ENCODE data around the gene CTNNA2.

CTNNA2 gene

DNA sequence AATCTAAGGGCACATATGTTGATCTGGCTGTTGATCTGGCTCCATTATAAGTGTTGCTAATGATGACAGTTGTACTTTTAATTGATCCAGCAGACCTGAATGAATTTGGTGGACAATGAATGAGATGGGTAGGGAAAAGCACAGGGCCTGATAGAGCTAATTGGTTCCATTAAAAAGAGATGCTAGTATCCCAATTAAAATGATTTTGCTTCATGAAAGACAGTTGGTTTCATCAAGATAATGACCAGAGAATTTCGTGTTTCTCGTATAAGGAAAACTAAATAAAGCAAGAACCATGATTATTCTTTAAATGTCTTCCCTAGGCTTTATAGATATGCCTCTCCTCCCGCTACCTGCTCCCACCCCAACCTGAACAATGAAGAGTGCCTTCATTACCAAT is 900.3 kb downstream of the CTNNA2 start:
- H3K27ac ChIP-seq (ENCODE audit: low read length, poor library complexity, severe bottlenecking), result no peak overlapping the region
- H3K27me3 ChIP-seq (ENCODE audit: control insufficient read depth in 1 of 2, insufficient read depth in 1 of 2, low read length in 2 of 2), result no peaks in the 10 kb centered on the region
- no peak overlapping the region for H3K23ac ChIP-seq (ENCODE audit: low read length in 2 of 2)
- no peak overlapping the region for H2AK5ac ChIP-seq (ENCODE audit: low read length, severe bottlenecking)
- H3K79me1 ChIP-seq (replicated peaks; ENCODE audit: low read length, poor library complexity, severe bottlenecking), result no peaks in the 10 kb centered on the region
- H3K4me3 ChIP-seq (ENCODE audit: insufficient read depth in 1 of 2, low read depth in 1 of 2, low read length in 2 of 2), result no peak overlapping the region
- H2BK12ac ChIP-seq (ENCODE audit: low read length in 2 of 2), result no peak overlapping the region
- H3K9me3 ChIP-seq (ENCODE audit: control insufficient read depth, low read length), result peaks cover 10% of the 10 kb centered on the region
- no peak overlapping the region for H4K8ac ChIP-seq (ENCODE audit: low read length)
- no peaks in the 10 kb centered on the region for H3K4me1 ChIP-seq (ENCODE audit: control insufficient read depth, insufficient read depth, low read depth, low read length)
- H3K36me3 ChIP-seq (ENCODE audit: control insufficient read depth in 1 of 2, insufficient read depth in 2 of 2, low read depth in 1 of 2, low read length in 2 of 2), result no peaks in the 10 kb centered on the region
- H3K4ac ChIP-seq (ENCODE audit: low read depth in 1 of 2, low read length in 2 of 2), result no peak overlapping the region
- no peak overlapping the region for H2BK15ac ChIP-seq (ENCODE audit: low read depth, poor library complexity, severe bottlenecking)
- no peak for DNase-seq
- H3K4me2 ChIP-seq (ENCODE audit: low read length, poor library complexity, severe bottlenecking), result no peak overlapping the region
- no peak overlapping the region for H2BK5ac ChIP-seq (ENCODE audit: low read depth, low read length, poor library complexity, severe bottlenecking)
- no peak overlapping the region for H3K14ac ChIP-seq (ENCODE audit: low read length in 2 of 2)
- no peak overlapping the region for H3K9ac ChIP-seq (ENCODE audit: low read length)
- no peak overlapping the region for H4K91ac ChIP-seq (ENCODE audit: low read length)
- no peak overlapping the region for H3K18ac ChIP-seq (ENCODE audit: low read depth in 1 of 2, low read length in 2 of 2)
- no peak overlapping the region for H2AFZ ChIP-seq (ENCODE audit: low read depth, low read length)
- 92% methylated on average over 2 of the region's 3 CpGs for WGBS
- no peak overlapping the region for H2BK120ac ChIP-seq (ENCODE audit: low read depth, low read length)

DNA sequence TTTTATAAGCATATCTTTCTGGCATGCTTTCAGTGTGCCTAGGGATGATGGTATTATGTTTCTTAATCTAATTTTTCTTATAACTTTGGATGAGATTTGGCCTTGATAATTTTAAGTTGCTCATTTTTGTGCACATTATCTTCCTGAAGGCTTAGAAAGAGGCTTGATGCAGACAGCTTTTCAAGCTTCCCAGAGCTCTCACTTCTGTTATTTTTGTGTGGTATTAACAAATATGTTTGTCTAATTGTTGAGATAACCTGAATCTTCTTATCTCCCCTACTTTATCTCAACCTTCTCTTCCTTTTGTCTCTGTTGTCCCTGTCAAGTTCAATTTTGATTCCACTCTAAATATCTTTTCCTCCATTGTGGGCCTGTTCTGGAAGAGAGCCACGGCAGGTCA is 904.9 kb downstream of the CTNNA2 start:
- no peak overlapping the region for H3K14ac ChIP-seq (ENCODE audit: low read length in 2 of 2)
- no peak overlapping the region for H2BK120ac ChIP-seq (ENCODE audit: low read depth, low read length)
- H2AK5ac ChIP-seq (ENCODE audit: low read length, severe bottlenecking), result no peak overlapping the region
- H2BK12ac ChIP-seq (ENCODE audit: low read length in 2 of 2), result no peak overlapping the region
- DNase-seq, result no peak
- H3K36me3 ChIP-seq (ENCODE audit: control insufficient read depth in 1 of 2, insufficient read depth in 2 of 2, low read depth in 1 of 2, low read length in 2 of 2), result no peaks in the 10 kb centered on the region
- H3K4me2 ChIP-seq (ENCODE audit: low read length, poor library complexity, severe bottlenecking), result no peak overlapping the region
- no peak overlapping the region for H3K27ac ChIP-seq (ENCODE audit: low read length, poor library complexity, severe bottlenecking)
- no peak overlapping the region for H3K23ac ChIP-seq (ENCODE audit: low read length in 2 of 2)
- H2AFZ ChIP-seq (ENCODE audit: low read depth, low read length), result no peak overlapping the region
- H3K4ac ChIP-seq (ENCODE audit: low read depth in 1 of 2, low read length in 2 of 2), result no peak overlapping the region
- H2BK15ac ChIP-seq (ENCODE audit: low read depth, poor library complexity, severe bottlenecking), result no peak overlapping the region
- H2BK5ac ChIP-seq (ENCODE audit: low read depth, low read length, poor library complexity, severe bottlenecking), result no peak overlapping the region
- no peak overlapping the region for H3K9ac ChIP-seq (ENCODE audit: low read length)
- H3K18ac ChIP-seq (ENCODE audit: low read depth in 1 of 2, low read length in 2 of 2), result no peak overlapping the region
- no peak overlapping the region for H4K8ac ChIP-seq (ENCODE audit: low read length)
- H3K79me1 ChIP-seq (replicated peaks; ENCODE audit: low read length, poor library complexity, severe bottlenecking), result no peaks in the 10 kb centered on the region
- no peak overlapping the region for H4K91ac ChIP-seq (ENCODE audit: low read length)
- H3K27me3 ChIP-seq (ENCODE audit: control insufficient read depth in 1 of 2, insufficient read depth in 1 of 2, low read length in 2 of 2), result no peaks in the 10 kb centered on the region
- H3K9me3 ChIP-seq (ENCODE audit: control insufficient read depth, low read length), result peaks cover 10% of the 10 kb centered on the region
- H3K4me3 ChIP-seq (ENCODE audit: insufficient read depth in 1 of 2, low read depth in 1 of 2, low read length in 2 of 2), result no peak overlapping the region
- H3K4me1 ChIP-seq (ENCODE audit: control insufficient read depth, insufficient read depth, low read depth, low read length), result no peaks in the 10 kb centered on the region
- 100% methylated on average over 1 of the region's 1 CpG for WGBS

DNA sequence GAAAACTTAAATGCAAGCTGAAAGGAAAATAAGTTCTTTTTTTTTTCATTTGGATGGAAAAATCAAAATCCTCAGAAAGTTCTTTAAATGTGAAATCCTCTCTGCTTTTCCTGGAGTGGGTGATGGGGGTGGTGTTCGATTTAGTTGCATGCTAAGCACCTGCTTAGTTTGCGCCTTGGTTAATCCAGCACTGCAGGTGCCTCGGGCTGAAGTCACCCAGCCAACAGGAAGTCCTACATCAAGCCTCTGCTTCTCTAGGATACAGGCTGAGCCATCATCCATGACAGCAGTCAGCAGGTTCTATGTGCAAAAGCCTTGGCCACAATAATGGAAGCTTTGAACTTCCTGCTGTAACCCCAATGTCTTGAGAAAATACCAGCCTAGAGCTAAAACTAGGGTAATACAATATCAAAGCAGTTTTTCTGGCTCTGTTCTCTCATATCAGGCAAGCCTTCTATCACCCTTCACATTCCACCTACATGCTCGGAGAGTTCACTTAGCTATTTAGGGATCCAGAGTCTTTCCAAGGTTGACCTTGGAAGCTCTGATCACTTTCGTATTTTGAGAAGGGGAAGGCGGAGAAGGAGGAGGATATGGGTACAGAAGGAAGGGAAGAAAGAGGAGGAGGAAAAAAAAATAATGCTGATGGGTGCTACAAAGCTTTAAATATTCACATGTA is 907.8 kb downstream of the CTNNA2 start:
- Histone ChIP-seq H4K91ac (ENCODE audit: low read length) (no peak overlapping the region), H3K4ac (ENCODE audit: low read depth in 1 of 2, low read length in 2 of 2) (no peak overlapping the region), H3K18ac (ENCODE audit: low read depth in 1 of 2, low read length in 2 of 2) (no peak overlapping the region), H3K4me3 (ENCODE audit: insufficient read depth in 1 of 2, low read depth in 1 of 2, low read length in 2 of 2) (no peak overlapping the region), H2BK15ac (ENCODE audit: low read depth, poor library complexity, severe bottlenecking) (no peak overlapping the region), H3K36me3 (ENCODE audit: control insufficient read depth in 1 of 2, insufficient read depth in 2 of 2, low read depth in 1 of 2, low read length in 2 of 2) (no peaks in the 10 kb centered on the region), H3K27ac (ENCODE audit: low read length, poor library complexity, severe bottlenecking) (no peak overlapping the region), H3K27me3 (ENCODE audit: control insufficient read depth in 1 of 2, insufficient read depth in 1 of 2, low read length in 2 of 2) (no peaks in the 10 kb centered on the region), H3K9me3 (ENCODE audit: control insufficient read depth, low read length) (no peaks in the 10 kb centered on the region), H3K14ac (ENCODE audit: low read length in 2 of 2) (no peak overlapping the region), H3K9ac (ENCODE audit: low read length) (no peak overlapping the region), H2AFZ (ENCODE audit: low read depth, low read length) (no peak overlapping the region), H3K79me1 (replicated peaks; ENCODE audit: low read length, poor library complexity, severe bottlenecking) (no peaks in the 10 kb centered on the region), H4K8ac (ENCODE audit: low read length) (no peak overlapping the region), H3K4me1 (ENCODE audit: control insufficient read depth, insufficient read depth, low read depth, low read length) (no peaks in the 10 kb centered on the region), H2AK5ac (ENCODE audit: low read length, severe bottlenecking) (no peak overlapping the region), H2BK12ac (ENCODE audit: low read length in 2 of 2) (no peak overlapping the region), H3K4me2 (ENCODE audit: low read length, poor library complexity, severe bottlenecking) (no peak overlapping the region), H3K23ac (ENCODE audit: low read length in 2 of 2) (no peak overlapping the region), H2BK5ac (ENCODE audit: low read depth, low read length, poor library complexity, severe bottlenecking) (no peak overlapping the region), H2BK120ac (ENCODE audit: low read depth, low read length) (no peak overlapping the region)
- WGBS, result 77% methylated on average over 5 of the region's 6 CpGs
- DNase-seq, result no peak

DNA sequence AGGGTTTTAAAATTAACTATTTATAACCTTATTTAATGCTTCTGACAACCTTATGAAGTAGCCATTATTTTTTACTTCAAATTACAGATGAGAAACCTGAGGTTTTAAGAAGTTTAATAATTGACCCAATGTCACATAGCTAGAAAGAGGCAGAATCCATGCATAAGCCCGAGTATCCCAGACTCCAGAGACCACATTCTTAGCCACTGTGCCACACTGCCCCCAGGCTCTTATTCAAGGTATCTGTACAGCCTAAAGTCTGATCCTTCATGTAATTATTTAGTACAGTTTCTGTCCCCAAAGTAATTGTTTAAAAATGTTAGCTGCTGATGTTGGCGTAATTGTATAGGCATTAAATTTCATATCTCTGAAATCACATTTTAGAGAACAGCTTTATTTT is 916.4 kb downstream of the CTNNA2 start:
- no peaks in the 10 kb centered on the region for H3K9me3 ChIP-seq (ENCODE audit: control insufficient read depth, low read length)

More for the DNA sequence above, 916.4 kb downstream of the CTNNA2 start:
- Histone ChIP-seq H2BK12ac (ENCODE audit: low read length in 2 of 2) (no peak overlapping the region), H3K4me2 (ENCODE audit: low read length, poor library complexity, severe bottlenecking) (no peak overlapping the region), H3K23ac (ENCODE audit: low read length in 2 of 2) (no peak overlapping the region), H2BK15ac (ENCODE audit: low read depth, poor library complexity, severe bottlenecking) (no peak overlapping the region), H2AFZ (ENCODE audit: low read depth, low read length) (no peak overlapping the region), H3K27ac (ENCODE audit: low read length, poor library complexity, severe bottlenecking) (no peak overlapping the region), H3K4ac (ENCODE audit: low read depth in 1 of 2, low read length in 2 of 2) (no peak overlapping the region), H3K18ac (ENCODE audit: low read depth in 1 of 2, low read length in 2 of 2) (no peak overlapping the region), H3K27me3 (ENCODE audit: control insufficient read depth in 1 of 2, insufficient read depth in 1 of 2, low read length in 2 of 2) (no peaks in the 10 kb centered on the region), H4K91ac (ENCODE audit: low read length) (no peak overlapping the region), H3K36me3 (ENCODE audit: control insufficient read depth in 1 of 2, insufficient read depth in 2 of 2, low read depth in 1 of 2, low read length in 2 of 2) (no peaks in the 10 kb centered on the region), H2BK5ac (ENCODE audit: low read depth, low read length, poor library complexity, severe bottlenecking) (no peak overlapping the region), H4K8ac (ENCODE audit: low read length) (no peak overlapping the region), H3K14ac (ENCODE audit: low read length in 2 of 2) (no peak overlapping the region), H2BK120ac (ENCODE audit: low read depth, low read length) (no peak overlapping the region), H3K79me1 (replicated peaks; ENCODE audit: low read length, poor library complexity, severe bottlenecking) (no peaks in the 10 kb centered on the region), H2AK5ac (ENCODE audit: low read length, severe bottlenecking) (no peak overlapping the region), H3K9ac (ENCODE audit: low read length) (no peak overlapping the region), H3K4me1 (ENCODE audit: control insufficient read depth, insufficient read depth, low read depth, low read length) (no peaks in the 10 kb centered on the region), H3K4me3 (ENCODE audit: insufficient read depth in 1 of 2, low read depth in 1 of 2, low read length in 2 of 2) (no peak overlapping the region)
- 71% methylated on average over 1 of the region's 2 CpGs for WGBS
- no peak for DNase-seq
